ENCODE data around the gene CDR2.
A peak's percentile ranks its signal among the peaks of the same experiment; 100 is the strongest.

Gene CDR2

DNA sequence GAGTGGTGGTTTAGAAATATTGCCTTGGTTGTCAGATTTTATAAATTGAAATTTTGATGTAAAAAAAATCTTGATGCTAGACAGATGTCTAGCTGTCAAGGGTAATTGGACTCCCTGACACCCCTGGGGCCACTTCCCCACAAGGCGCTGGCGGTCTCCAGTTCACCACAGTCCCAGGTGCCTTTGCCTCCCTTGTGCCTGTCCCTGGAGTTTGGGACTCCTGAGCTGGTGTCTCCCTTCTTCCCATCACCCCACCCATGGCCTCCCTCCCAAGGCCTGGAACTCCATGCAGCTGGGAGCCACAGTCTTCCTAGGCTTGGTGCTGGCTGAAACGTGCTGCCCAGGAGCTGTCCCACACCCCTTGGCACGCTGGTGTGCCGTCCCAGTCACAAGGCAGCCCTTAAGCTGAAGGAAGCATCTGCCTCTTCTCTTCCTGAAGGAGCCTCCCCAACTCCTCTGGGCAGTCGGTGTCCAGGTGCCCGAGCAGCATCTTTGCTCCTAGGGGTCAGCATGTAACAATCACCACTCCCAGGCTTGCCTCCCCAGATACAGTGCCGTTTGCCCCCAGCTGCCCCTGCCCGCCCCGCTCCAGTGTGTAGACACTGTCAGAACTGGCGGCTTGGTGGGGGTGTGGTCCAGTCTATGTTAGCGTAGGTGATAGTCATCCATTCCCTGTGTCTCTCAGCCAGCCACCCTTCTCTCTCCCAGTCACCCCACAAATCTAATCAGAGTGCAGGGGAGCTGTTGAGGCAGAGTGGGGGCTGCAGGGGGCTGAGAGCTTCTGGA lies 51.1 kb downstream of the CDR2 start:
- DNase-seq, result no peak

GRCh38 chr16:22322741-22323140 lies 51.7 kb downstream of the CDR2 start:
- no peak for DNase-seq

DNA sequence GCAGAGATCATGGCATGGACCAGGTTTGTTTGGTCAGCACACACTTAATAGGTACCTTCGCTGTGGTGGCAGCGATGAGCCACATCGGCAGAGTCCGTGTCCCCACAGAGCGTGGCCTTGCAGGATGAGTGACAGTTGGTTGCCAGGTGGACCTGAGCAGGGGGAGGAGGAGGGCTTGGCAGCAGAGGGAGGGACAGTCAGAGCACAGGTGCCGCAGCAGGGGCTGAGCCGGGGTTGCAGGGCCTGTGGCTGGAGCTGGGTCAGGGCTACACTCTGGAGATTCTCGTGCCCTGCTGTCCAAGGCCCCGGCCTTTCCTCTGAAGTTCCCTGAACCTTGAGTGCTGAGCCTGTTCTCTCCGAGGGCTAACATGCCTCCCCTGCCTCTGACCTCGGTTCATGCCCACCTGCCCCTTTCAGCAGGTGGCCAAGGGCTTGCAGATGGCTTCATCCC lies 52.4 kb downstream of the CDR2 start:
- no peak for DNase-seq

- DNase-seq, result peak; percentile 66
These were observed 52.9 kb downstream of the CDR2 start for GRCh38 chr16:22321340-22322001.

- no peak for DNase-seq
These were observed 53.7 kb downstream of the CDR2 start for GRCh38 chr16:22320572-22321339.

DNA sequence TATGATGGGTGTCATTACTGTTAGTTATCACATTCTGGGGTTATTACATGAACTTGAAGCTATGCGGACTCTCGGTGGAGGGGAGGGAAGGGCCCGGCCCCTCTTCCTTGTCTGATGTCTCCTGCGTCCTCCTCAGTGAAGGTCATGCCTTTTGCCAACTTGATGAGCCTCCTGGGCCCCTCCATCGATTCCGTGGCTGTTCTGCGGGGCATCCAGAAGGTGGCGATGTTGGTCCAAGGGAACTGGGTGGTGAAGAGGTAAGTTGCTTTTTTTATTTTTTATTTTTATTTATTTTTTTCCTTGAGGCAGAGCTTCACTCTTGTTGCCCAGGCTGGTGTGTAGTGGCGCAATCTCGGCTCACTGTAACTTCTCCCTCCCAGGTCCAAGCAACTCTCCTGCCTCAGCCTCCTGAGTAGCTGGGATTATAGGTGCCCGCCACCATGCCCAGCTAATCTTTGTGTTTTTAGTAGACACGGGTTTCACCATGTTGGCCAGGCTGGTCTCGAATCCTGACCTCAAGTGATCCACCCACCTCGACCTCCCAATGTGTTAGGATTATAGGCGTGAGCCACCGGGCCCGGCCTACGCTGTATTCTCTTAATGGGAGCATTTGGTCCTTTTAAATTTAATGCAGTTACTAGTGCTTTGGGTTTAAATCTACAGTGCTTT lies 55.6 kb downstream of the CDR2 start:
- DNase-seq, result no peak

DNA sequence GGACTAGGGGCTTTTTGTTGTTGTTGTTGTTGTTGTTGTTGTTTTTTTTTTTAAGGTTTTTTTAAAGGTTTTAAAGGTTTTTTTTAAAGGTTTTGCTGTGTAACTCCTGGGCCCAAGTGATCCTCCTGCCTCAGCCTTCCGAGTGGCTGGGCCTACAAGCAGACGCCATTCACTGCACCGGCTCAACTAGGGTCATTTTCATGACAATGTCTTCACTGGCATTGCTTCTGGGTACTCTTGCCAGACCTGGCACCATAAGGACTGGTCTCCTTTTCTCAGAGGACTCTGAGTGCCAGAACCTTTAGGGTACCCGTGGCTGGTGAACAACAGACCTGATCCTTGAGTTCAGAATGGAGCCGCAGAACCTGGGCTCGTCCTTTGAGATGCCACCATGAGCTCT lies 56.8 kb downstream of the CDR2 start:
- DNase-seq, result no peak

- no peak for DNase-seq
These were observed 57.4 kb downstream of the CDR2 start for GRCh38 chr16:22317001-22317530.

- DNase-seq, result no peak
These were observed 58.0 kb downstream of the CDR2 start for GRCh38 chr16:22316411-22316811.

GRCh38 chr16:22315979-22316378 lies 58.4 kb downstream of the CDR2 start:
- DNase-seq, result no peak

DNA sequence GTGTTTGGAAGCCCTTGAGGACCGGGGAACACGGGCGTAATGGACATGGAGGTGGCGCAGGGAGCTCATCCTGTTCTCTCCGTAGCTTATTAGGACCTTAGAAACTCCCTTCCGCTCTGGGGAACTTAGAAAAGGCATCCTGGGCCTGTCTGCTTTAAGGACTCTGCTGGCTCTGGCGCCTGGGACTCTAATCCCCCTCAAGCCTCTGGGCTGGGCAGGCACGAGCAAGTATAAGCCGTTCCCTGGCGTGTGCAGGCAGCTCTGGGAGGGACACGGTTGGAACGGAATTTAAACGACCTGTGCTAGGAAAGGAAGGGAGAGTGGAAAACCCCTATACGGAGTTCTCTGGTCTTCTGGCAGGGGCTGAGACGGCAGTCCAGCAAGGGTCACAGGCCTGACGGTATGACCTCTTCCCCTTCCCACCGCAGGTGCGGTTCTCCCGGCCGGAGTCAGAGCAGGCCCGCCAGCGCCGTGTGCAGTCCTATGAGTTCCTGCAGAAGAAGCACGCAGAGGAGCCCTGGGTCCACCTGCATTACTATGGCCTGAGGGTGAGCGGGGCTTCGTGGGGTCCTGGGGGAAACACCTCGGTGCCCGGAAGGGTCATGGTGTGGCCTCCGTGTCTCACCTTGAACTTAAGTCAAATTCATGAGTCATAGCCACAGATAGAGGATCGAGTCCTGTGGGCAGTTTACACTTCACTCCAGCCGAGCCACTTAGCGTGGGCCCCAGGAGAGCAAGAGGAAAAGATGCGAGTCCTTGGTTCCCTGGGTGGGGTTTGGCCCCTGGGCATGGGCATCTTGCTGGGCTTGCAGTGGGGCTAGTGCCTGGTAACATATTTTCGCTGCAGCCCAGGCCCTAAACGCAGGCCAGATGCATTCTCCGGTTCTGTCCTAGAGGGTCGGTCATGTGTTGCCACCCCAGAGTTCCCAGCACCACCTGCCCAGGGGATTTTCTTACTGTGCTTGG lies 59.5 kb downstream of the CDR2 start:
- no peak for DNase-seq

DNA sequence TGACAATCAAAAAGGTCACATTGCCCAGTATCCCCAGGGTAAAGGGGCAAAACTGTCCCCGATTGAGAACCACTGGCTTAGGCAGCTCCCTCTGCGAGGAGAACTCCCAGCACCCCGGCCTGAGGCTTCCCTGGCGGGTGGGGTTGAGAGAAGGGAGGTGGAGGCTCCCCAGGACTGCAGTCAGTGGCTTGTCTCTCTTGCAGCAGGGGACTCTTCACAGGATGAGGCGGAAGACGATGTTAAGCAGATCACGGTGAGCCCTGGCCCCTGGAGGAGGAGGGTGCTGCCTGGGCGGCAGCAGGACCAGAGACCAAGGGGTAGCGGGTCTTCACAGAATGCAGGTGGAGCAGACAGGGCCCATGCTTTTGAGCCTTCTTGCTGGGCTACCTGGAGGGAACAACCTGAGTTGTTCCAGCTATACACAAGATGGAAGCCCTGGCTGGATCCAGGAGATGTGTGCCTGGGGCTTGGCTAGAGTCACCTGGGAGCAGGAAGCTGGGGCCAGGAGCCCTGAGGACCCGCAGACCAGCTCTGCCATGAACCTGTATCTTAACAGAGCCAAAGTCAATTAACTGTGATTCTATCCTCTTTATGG lies 60.4 kb downstream of the CDR2 start:
- DNase-seq, result no peak

GRCh38 chr16:22312897-22313781 lies 61.3 kb downstream of the CDR2 start:
- no peak for DNase-seq

DNA sequence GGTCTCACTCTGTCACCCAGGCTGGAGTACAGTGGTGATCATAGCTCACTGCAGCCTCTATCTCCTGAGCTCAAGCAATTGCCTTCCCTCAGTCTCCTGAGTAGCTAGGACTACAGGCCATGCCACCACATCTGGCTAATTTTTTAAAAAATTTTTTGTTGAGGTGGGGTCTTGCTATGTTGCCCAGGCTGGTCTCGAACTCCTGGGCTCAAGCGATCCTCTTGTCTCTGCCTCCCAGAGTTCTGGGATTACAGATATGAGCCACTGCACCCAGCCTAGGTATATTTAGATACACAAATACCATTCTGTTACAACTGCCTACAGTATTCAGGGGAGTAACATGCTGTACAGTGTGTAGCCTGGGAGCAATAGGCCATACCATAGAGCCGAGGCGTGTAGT lies 62.9 kb downstream of the CDR2 start:
- DNase-seq, result no peak

GRCh38 chr16:22308824-22309520 lies 65.4 kb downstream of the CDR2 start:
- DNase-seq, result no peak

DNA sequence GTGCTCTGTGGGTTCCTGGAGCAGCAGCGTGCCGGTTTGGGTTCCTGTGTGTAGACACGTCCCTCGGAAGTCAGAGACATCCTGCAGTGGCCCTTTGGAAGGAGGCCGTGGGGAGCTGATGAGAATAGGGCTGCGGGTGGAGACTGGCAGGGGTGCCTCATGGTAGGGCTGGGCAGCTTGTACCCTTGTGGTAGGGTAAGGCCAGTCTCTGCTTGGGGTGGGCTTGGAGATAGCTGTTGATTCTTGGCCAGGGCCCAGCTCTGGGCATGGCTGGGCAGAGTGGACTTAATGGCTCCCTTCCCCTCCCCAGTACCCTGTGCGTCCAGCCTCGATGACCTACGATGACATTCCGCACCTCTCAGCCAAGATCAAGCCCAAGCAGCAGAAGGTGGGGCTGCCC lies 66.6 kb downstream of the CDR2 start:
- DNase-seq, result no peak

- DNase-seq, result no peak
These were observed 67.6 kb downstream of the CDR2 start for GRCh38 chr16:22306788-22307187.

DNA sequence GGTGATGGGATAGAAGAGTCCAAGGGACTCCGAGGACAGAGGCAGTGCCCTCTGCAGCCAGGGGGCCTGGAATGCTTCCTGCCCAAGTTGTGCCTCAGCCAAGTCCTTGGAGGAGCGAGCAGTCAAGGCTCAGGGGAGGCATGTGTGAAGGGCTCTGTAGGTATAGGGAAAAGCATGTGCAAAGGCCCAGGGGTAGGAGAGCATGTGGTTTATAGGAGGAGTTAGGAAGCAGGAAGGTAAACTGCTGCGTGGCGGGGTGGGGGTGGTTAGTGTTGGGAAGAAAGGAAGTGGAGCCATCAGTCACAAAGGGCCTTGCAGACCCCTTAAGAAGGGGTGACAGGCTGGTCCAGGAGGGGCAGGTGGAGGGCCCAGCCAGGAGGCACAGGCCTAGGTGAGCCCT lies 70.0 kb downstream of the CDR2 start:
- no peak for DNase-seq

- no peak for DNase-seq
These were observed 71.5 kb downstream of the CDR2 start for GRCh38 chr16:22302776-22303363.
